ENCODE measurements around the gene PDIA2.
"Not testable (repeated sequence)": the region's sequence is repeated elsewhere in the genome, so short reads cannot be mapped to it uniquely, and the experiment has no call there.

PDIA2 gene

DNA sequence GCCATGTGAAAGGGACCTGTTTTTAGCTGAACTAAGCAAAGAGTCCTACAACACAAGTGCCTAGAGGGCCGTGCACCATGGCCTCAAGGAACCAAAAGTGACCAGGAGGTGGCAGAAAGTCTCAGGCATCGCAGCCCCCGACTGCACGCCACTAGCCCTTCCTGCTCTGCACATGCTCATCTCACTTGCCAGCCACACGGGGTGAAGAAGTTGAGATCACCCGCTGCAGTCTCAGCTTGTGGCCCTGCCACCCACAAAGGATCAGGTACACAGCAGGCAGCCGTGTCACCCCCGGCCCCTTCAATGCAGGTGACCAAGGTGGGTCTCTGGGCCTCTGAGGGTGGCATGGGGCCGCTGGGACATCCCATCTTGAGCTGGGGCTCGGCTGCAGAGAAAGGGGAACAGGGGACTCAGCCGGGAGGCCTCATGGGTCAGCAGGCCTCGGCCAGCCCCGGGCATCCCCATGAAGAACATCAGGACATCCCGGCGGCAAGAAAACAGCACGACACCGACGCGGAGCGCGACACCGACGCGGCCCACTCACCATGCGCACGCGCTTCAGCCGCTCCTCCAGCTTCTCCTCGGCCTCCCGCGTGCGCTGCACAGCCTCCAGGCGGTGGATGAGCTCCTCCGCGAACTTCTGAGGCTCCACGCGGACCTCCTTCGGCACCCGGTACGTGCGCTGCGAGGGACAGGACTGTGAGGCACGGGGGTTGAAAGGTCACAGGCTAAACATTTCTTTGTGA, 21.0 kb downstream of the PDIA2 start:
- DNase-seq, result no peak

DNA sequence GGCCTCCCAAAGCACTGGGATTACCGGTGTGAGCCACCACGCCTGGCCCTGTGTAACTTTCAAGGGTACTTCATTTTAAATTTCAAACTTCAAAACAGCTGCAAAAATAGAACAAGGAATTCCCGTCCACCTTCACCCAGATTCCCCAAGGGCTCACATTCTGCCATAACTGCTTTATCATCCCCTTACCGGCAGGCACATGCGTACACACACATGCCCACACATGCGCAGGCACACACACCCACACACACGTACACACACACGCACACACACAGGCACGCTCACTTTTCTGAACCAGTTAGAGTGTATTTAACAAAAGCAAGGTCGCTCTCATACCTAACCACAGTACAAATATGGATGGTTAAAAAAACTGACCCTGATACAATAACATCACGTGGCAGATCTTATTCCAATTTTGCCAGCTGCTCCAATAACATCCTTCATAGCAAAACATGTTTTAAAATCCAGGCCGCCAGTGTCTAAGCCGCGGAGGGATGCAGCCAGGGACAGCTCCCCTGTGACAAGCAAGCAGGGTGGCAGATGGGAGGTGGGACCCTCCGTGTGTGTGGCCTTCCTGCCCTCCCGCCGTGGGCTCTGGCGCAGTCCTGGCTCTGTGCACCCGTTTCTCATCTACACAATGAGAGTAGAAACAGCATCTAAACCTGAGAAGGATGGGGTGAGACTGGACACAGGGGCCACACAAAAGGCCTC, 23.1 kb downstream of the PDIA2 start:
- no peak for DNase-seq

DNA sequence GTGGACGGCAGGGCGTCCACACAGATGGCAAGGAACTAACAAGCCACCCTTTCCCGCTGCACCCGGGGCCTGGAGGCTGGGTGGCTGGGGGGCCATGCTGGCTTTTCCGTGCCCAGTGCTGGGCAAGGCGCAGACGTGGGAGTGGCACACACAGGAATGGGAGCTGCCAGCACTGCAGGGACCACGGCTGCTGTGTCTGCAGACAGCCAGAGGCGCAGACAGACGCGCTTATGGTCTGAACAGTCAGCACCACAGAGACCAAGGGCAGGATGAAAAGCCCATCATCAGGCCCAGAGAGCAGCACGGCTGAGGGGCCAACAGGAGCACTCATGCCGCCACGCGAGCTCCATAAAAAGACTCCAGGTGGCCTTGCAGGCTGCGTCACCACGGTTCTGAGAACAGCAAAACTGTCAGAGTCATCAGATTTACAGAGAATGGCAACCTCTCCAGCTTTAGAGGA, 24.0 kb downstream of the PDIA2 start:
- no peak for DNase-seq

DNA sequence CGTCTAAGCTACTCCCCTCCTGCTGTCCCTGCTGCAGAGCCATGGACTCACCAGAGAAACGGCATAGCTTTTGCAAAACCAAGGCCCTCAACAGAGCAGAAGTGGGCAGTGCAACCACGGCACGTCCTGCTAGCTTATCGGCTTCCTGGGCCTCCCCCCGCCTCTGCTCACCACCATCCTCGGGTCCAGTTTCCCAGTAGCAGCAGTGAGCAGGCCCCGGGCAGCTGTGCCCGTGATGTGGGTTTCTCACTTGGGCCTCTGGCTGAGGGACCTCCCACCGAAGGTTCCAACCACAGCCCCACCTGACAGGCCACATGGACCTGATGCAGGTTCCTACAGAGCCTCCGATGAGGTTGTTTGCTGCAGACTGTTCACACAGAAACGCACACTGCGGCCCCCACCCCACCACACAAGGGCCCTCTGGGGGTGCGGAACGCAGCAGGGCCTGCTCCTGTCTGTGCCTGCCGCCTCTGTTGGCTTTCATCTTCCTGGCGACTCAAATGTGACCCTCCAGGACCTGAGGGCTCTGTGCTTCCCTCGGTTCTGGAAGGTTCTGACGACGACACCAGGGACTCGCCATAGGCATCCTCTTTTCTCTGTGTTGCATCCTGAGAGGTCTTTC, 24.8 kb downstream of the PDIA2 start:
- no peak for DNase-seq

DNA sequence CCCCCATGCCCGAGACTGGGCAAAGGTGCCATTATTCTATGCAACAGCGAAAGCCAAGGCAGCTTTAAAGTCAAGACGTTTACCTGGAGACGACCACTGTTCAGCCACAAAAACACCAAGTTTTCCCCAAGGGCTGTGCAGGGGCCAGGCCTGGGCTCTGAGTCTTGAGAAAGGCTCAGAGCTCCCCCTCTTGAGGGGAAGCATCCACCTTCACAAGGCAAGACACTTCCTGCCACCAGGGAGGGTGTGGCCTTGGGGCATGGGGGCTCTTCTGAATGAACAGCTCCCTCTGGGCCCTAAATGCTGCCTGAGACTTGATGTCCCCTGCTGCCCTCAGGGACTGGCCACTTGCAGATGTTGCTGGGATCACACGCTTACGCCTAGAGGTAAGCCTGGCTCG, 26.5 kb downstream of the PDIA2 start:
- DNase-seq, result no peak

DNA sequence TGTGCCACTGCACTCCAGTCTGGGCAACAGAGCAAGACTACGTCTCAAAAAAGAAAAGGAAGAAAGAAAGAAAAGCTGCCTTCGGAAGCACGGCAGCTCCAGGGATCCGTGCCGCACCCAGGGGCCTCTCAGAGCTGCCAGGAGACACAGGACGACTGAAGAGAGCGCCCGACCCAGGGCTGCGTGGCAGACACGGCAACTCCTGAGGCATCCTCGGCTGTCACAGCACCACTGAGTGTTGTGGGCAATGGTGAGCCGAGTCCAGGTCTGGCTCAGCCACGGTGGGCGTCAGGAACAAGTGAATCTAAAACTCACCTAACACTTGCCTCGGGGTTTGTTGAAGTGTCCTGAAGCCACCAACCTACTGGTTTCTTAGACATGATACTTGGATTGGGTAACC, 28.8 kb downstream of the PDIA2 start:
- DNase-seq, result no peak

DNA sequence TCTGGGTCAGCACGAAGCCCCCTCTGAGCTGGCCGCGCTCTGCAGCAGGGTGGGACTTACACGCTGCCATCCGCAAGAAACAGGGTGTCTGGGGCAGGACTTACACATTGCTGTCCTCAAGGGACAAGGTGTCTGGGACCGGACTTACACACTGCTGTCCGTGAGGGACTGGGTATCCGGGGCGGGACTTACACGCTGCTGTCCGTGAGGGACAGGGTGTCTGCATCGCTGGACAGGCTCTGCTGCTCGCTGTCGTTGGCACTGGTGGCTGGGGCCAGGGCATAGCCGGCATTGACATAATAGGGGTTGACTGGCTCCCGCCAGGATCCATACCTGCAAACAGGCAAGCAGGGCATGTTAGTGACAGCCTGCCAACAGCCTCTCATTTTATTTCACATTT, 31.4 kb downstream of the PDIA2 start:
- DNase-seq, result no peak

DNA sequence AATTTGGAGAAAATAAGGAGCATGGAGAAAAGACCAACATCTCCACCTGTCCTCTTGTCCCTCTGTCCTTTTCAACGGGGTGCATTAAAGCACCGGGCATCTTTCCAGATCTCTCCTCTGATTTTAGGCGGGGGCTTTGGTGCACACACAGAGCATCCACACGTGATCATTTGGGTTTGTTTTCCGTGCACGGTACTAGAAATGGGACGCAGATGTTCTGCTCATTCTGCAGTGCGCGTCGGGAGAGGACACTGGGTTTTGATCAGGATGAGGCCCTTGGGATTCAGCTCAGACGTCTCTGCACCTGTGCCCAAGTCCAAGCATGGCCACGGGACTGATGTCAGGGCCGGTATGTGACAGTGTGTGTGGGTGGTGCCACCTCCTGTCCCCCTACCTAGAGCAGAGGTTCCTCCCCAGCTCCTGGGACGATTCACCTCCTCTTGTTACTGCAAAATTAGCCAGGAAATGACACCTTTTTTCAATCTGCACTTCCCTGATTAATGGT, 31.9 kb downstream of the PDIA2 start:
- no peak for DNase-seq

DNA sequence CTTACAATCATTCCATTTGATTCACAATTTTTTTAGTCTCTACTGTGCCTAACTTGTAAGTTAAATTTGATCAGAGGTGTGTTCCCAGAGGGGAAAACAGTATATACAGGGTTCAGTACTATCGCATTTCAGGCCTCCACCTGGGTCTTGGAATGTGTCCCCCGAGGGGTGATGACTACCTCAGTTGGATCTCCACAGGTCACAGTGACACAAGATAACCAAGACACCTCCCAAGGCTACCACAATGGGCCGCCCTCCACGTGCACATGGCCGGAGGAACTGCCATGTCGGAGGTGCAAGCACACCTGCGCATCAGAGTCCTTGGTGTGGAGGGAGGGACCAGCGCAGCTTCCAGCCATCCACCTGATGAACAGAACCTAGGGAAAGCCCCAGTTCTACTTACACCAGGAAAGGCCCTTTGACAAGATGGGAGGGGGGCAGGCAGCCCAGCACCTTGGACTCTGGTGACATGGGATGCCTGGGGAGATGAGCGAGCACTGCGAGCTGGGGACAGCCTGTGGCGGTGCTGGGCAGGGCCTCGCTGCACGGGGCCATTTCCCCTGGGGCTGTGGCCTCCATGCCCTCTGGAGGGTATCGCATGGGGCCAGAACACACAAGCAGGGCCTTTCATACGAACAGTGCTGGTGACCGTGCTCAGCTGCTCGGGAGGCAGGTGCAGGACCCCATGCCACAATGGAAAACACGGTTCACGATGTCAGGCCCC, 33.9 kb downstream of the PDIA2 start:
- DNase-seq, result no peak

DNA sequence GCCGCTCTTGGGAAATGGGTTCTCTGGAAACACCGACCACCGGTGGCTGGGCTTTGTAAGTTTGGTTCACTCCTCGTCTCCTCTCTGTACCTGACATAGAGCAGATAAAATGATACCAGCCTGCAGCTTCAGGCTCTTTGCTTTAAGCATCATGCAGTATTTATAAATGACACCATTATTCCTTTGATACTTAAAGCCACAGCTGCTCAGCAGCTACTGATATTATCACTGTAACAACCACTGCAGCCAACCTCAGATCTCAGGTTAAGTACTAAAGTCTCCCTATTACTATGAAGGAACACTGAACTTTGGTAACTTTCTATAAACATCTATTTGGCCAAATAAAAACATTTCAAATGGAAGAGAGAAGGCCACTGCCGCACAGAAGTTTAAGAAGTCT, 34.6 kb downstream of the PDIA2 start:
- no peak for DNase-seq

DNA sequence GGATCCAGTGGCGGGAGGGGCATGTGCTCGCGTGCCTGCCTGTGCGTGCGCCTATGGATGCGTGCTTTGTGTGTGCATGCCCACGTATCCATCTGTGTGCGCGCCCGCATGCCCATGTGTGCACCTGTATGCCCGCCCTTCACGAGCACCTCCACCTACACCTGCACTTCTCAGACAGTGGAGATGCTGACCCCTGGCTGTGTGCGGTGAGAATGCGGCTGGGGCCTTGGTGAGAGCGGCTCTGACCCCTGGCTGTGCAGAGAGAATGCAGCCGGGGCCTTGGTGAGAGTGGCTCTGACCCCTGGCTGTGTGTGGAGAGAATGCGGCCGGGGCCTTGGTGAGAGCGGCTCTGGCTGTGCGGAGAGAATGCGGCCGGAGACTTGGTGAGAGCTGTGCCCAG, 35.7 kb downstream of the PDIA2 start:
- no peak for DNase-seq

DNA sequence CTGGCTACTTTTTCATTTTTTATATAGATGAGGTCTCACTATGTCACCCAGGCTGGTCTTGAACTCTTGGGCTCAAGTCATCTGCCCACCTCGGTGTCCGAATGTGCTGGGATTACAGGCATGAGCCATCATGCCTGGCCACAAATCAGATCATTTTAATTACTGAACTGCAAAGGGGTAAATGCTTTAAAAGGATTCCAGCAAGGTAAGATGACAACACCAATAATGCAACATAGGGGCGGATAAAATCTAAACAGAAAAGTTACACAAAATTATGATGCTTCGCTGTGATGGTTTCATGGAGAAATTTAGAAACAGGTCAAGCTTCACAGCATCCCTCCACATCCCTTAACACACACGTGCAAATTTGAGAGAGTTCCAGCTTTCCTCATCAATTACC, 37.2 kb downstream of the PDIA2 start:
- no peak for DNase-seq

DNA sequence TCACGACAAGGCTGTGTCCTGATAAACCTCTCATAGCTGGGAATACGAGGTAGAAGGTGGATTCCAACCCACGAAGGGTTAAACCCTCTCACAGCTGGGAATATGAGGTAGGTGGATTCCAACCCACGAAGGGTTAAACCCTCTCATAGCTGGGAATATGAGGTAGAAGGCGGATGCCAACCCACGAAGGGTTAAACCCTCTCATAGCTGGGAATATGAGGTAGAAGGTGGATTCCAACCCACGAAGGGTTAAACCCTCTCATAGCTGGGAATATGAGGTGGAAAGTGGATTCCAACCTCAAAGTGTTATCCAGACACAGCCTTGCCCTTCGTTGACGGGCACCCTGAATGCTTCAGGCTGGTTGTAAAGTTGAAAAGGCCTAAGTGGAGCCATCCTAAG, 38.6 kb downstream of the PDIA2 start:
- DNase-seq, result no peak

DNA sequence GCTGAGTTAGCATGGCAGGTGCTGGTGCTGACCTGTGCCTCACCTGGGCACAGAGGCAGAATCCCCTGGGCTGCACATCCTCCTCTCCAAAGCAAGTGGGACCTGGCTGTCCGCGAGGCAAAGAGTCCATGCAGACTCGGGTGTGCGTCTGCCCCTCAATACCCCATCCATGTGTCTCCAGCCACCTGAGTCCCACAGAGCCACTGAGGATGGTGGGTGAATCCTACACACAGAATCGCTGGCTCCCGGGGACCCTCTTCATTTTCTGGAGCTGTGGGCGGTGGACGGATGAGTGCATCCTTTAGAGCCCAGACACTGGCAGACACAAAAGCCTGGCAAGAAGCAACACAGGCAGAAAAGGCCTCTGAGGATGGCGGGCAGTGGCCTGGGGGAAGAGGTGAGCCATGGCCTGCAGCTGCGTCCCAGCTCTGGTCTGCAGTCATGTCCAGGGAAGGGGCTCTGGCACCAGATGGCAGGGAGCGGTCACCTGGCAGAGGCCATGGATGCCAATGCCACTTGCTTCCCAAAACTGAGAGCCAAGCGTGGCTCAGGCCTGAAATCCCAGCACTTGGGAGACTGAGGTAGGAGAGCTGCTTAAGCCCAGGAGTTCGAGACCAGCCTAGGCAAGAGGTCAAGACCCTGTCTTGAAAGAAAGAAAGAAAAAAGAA, 39.6 kb downstream of the PDIA2 start:
- no peak for DNase-seq

DNA sequence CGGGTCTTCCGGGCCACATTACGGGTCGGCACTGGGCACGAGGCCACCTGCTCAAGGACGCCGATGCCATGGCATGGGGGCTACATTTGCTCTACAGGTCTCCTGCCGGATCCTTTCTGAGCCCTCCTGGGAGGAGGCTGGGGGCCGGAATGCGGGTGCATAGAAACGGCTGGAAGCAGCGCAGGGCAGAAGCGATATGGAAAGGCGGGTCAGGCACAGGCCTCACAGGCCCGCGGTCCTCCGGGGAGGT, 41.2 kb downstream of the PDIA2 start:
- DNase-seq, result no peak

DNA sequence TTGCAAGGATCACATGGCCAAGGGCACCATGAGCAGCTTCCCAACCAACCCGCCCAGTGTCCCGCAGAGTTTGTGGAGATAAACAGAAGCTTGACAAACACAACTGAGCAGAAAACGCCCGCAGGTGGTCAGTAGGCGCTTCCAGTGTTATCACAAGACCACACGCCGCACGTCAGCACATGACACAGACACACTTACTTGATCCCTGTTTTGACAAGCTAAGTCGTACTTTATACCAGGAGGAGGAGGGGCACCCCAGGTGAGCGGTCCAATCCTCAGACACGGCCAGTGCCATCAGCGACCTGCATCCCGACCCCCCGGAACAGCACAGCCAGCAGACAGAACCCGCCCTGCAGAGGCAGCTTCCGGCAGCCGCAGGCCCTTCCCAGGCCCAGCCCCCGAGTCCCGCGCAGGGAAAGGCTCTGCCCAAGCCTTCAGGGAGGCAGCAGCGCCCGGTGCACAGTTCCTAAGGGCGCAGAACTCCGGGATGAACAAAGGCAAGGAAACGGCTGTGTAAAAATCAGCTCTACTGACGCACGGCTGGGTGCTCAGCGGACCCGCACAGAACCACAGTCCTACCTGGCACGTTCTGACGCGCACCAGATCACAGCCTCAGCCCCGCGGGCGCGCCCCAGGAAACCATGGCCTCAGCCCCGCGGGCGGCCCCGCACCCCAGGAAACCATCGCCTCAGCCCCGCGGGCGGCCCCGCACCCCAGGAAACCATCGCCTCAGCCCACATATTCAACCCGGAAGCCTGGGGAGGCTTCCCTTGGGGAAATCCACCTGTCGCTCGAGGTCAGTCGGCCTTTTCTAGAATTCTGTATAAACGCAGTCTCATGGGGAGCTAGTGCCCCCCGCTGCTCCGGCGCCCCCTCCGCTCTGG, 41.7 kb downstream of the PDIA2 start:
- no peak for DNase-seq

DNA sequence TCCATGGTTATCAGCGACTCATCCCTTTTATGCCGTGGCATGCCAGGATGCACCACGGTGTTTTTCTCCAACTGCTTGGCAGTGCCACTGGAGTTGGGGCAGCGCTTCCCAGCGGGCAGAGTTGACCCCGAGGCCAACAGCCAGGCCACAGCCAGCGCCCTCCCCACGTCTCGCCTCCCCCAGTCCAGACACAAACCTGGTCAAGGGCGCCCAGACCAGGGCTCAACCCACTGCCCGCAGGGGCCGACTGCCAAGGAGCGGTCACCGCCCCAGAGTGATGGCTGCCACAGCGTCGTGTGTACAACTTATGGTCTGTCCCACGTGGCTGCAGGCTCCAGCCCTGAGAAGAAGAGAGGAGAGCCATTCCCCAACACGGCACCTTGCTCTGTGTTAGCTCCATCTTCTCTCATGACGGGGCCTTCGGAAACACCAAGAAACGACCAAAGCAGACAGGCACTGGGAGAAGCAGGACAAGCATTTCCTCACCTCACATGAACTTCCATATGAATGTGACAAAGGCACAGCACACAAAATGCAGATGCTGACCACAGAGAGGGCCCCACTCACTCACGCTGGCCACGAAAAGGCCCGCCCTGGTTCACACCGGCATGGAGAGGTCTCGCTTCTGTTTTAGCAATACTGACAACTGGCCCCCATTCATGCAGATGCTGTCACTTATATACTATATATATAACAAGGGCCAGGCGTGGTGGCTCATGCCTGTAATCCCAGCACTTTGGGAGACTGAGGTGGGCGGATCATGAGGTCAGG, 42.6 kb downstream of the PDIA2 start:
- no peak for DNase-seq

DNA sequence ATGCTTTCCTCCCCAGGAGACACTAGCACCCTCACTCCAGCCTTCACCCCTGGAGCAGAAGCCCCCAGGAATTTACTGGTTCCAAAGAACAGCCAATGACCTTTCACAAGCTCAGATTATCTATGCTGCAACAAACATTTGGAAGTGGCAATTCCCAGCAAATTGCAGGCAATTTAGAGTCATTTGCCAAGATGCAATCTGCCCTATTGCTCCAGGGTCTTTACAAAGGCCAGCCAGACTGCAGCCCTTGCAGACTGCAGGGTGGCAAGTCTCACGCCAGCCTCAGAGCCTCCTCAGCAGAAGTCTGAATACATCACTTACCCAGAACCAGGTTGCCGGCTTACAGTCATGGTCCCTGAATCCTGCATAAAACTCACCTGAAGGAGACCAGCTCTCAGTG, 47.8 kb downstream of the PDIA2 start:
- DNase-seq, result no peak

DNA sequence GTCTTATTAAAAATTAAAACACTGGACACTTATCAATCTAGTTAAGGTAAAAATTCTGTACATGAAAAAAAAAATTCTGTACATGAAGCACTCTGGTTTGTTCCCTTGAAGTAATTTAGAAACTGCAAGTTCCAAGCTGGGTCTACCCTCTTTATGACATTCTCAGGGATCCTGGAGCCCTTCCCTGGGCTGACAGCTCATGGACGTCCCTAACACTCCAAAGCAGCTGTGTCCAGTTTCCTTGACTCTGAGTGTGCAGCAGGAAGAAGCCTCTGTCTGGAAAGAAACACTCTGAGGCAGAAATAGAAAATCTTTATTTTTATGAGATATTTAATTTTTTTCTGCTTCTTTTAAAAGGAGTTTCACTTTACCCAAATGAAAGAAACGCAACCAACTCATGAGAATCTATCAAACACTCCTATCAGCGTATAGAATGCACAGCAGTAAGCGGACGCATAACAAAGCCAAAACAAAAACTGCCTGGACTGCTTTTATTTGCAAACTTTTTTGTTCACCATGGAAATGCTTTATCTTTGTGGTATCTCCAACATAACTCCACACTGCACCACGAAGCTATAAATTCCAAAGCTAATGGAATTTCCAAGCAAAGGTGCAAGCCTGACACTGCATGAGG, 48.3 kb downstream of the PDIA2 start:
- DNase-seq, result not testable (repeated sequence)

DNA sequence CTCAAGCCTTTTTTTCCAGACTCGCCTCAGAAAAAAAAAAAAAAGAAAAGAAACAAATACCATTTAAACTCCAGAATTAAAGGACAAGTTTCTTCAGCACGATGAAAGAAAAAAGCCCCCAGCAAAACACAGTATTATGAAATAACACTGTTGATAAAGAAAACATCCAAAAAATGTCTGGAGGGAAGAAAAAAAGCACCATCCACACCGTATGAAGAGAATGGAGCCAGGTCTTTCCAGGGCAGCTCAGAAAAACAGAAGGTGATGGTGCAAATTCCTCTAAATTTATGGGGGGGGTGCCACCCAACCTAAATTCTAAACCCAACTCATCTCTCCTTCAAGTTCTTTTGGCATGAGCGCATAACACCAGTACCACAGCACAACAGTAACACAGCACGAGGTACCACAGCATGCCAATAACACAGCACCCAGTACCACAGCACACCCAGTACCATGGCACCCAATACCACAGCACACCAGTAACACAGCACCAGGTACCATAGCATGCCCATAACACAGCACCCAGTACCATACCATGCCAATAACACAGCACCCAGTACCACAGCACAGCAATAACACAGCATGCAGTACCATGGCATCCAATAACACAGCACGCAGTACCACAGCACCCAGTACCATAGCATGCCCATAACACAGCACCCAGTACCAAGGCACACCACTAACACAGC, 50.6 kb downstream of the PDIA2 start:
- DNase-seq, result no peak

Measured in NCI-H1417 treated with DMSO at 0.1 percent for 48 hours (cell line).